ENCODE results near the gene ZNF143.

The ZNF143 gene

GRCh38 chr11:9575260-9576240 is 114.7 kb downstream of the ZNF143 start:
- Histone ChIP-seq H3K9me3 (no peaks in the 10 kb centered on the region), H3K27me3 (peaks cover 10% of the 10 kb centered on the region), H3K27ac (no peak overlapping the region), H3K4me3 (ENCODE audit: low read depth in 1 of 2, low read length in 1 of 2) (peak overlapping the region; percentile 70 to 93), H3K4me1 (ENCODE audit: control insufficient read depth in 1 of 2, insufficient read depth in 1 of 2, low read depth in 1 of 2, low read length in 1 of 2) (peaks cover 21 to 24% of the 10 kb centered on the region in 2 experiments), H3K36me3 (no peaks in the 10 kb centered on the region)
- no peak for TF ChIP-seq CTCF (IDR thresholded peaks at IDR 0.05)

- H3K27ac ChIP-seq = no peak overlapping the region
- no peak overlapping the region for H3K4me3 ChIP-seq (ENCODE audit: low read depth in 1 of 2, low read length in 1 of 2)
- H3K27me3 ChIP-seq = peaks cover 10% of the 10 kb centered on the region
- peaks cover 6% of the 10 kb centered on the region for H3K36me3 ChIP-seq
- peaks cover 21 to 24% of the 10 kb centered on the region in 2 experiments for H3K4me1 ChIP-seq (ENCODE audit: control insufficient read depth in 1 of 2, insufficient read depth in 1 of 2, low read depth in 1 of 2, low read length in 1 of 2)
- TF ChIP-seq CTCF (IDR thresholded peaks at IDR 0.05) = no peak
- no peaks in the 10 kb centered on the region for H3K9me3 ChIP-seq
These were observed 116.0 kb downstream of the ZNF143 start for GRCh38 chr11:9576701-9577381.

- no peak overlapping the region for H3K27ac ChIP-seq
- H3K4me3 ChIP-seq (ENCODE audit: low read depth in 1 of 2, low read length in 1 of 2) = no peak overlapping the region
- TF ChIP-seq CTCF (IDR thresholded peaks at IDR 0.05) = no peak
- peaks cover 21 to 22% of the 10 kb centered on the region in 2 experiments for H3K4me1 ChIP-seq (ENCODE audit: control insufficient read depth in 1 of 2, insufficient read depth in 1 of 2, low read depth in 1 of 2, low read length in 1 of 2)
- H3K9me3 ChIP-seq = no peaks in the 10 kb centered on the region
- H3K27me3 ChIP-seq = peaks cover 10% of the 10 kb centered on the region
- peaks cover 12% of the 10 kb centered on the region for H3K36me3 ChIP-seq
These were observed 116.7 kb downstream of the ZNF143 start for GRCh38 chr11:9577556-9577955.

Data from neutrophil (primary cell).